Neuronal stem cell (in vitro differentiated cells): ENCODE results near the gene LMO1.
A peak's percentile ranks its signal among the peaks of the same experiment; 100 is the strongest.

ENCODE experiments used
- DNase-seq: peaks from one replicate; pipeline ENCODE4 v3.0.0-alpha.2; 2013; ENCODE audit warnings: low spot score
- H2AFZ ChIP-seq: one replicate; pipeline ENCODE4 v1.6.1; 2013; ENCODE audit warnings: mild to moderate bottlenecking, low read length, inconsistent platforms
- H2AK5ac ChIP-seq: 2 replicates; pipeline ENCODE4 v1.6.1; 2013; ENCODE audit warnings: low read depth, mild to moderate bottlenecking, inconsistent platforms, low read length, moderate library complexity, mixed read lengths
- H2BK120ac ChIP-seq: 2 replicates; pipeline ENCODE4 v1.6.1; 2013; ENCODE audit warnings: low read depth, mild to moderate bottlenecking, inconsistent platforms, low read length, moderate library complexity, mixed read lengths
- H2BK12ac ChIP-seq: one replicate; pipeline ENCODE4 v1.6.1; 2013; ENCODE audit warnings: low read length, inconsistent platforms
- H2BK15ac ChIP-seq: 2 replicates; pipeline ENCODE4 v1.6.1; 2013; ENCODE audit warnings: mild to moderate bottlenecking, low read length, inconsistent platforms, mixed read lengths
- H2BK5ac ChIP-seq: one replicate; pipeline ENCODE4 v1.6.1; 2013; ENCODE audit warnings: inconsistent platforms, mild to moderate bottlenecking, low read length, moderate library complexity
- H3K14ac ChIP-seq: one replicate; pipeline ENCODE4 v1.6.1; 2013; ENCODE audit warnings: low read length, inconsistent platforms
- H3K18ac ChIP-seq: 2 replicates; pipeline ENCODE4 v1.6.1; 2013; ENCODE audit warnings: low read length, inconsistent platforms
- H3K23ac ChIP-seq: 2 replicates; pipeline ENCODE4 v1.6.1; 2013; ENCODE audit warnings: low read depth, mild to moderate bottlenecking, mixed read lengths, low read length, inconsistent platforms; ENCODE audit not compliant: poor library complexity
- H3K27ac ChIP-seq: replicated peaks from 3 replicates; pipeline ENCODE4 v1.5.1; 2013; ENCODE audit warnings: low read length, inconsistent platforms
- H3K27me3 ChIP-seq, 3 experiments: 2 replicates each; pipeline ENCODE4 v1.6.1; 2013; ENCODE audit warnings: low read length in 3 of 3, mild to moderate bottlenecking in 2 of 3, inconsistent platforms in 1 of 3, low read depth in 1 of 3, mixed read lengths in 1 of 3, moderate library complexity in 1 of 3; ENCODE audit not compliant: control insufficient read depth in 3 of 3, insufficient read depth in 3 of 3
- H3K36me3 ChIP-seq, 2 donors: replicated peaks in 1 of 2; 2 replicates each; pipeline ENCODE4 v1.6.1; 2013; ENCODE audit warnings: low read length in 2 of 2; ENCODE audit not compliant: control insufficient read depth in 2 of 2, insufficient read depth in 2 of 2
- H3K4ac ChIP-seq: 2 replicates; pipeline ENCODE4 v1.6.1; 2013; ENCODE audit warnings: inconsistent platforms, mild to moderate bottlenecking, low read length, moderate library complexity
- H3K4me1 ChIP-seq, 2 donors: 1 replicate in 1 of 2; 2 replicates in 1 of 2; pipeline ENCODE4 v1.6.1; 2013; ENCODE audit warnings: low read length in 2 of 2, low read depth in 1 of 2; ENCODE audit not compliant: control insufficient read depth in 2 of 2, insufficient read depth in 1 of 2
- H3K4me2 ChIP-seq: one replicate; pipeline ENCODE4 v1.6.1; 2013; ENCODE audit warnings: mild to moderate bottlenecking, low read length, inconsistent platforms; ENCODE audit not compliant: insufficient read depth, poor library complexity, severe bottlenecking
- H3K4me3 ChIP-seq, 2 donors: 2 replicates each; pipeline ENCODE4 v1.5.1; 2013; ENCODE audit warnings: low read length in 2 of 2, mild to moderate bottlenecking in 2 of 2, inconsistent platforms in 1 of 2, moderate library complexity in 1 of 2
- H3K79me1 ChIP-seq: one replicate; pipeline ENCODE4 v1.6.1; 2013; ENCODE audit warnings: low read depth, mild to moderate bottlenecking, inconsistent platforms, low read length, moderate library complexity
- H3K9ac ChIP-seq: one replicate; pipeline ENCODE4 v1.6.1; 2013; ENCODE audit warnings: mild to moderate bottlenecking, low read depth, low read length, inconsistent platforms; ENCODE audit not compliant: poor library complexity
- H3K9me3 ChIP-seq, 2 donors: replicated peaks in 1 of 2; 2 replicates each; pipeline versions ENCODE3 to v1.6.1; 2013; ENCODE audit warnings: low read length in 2 of 2, mild to moderate bottlenecking in 2 of 2, inconsistent platforms in 1 of 2, low read depth in 1 of 2, mixed read lengths in 1 of 2, moderate library complexity in 1 of 2; ENCODE audit not compliant: control insufficient read depth in 2 of 2, insufficient read depth in 1 of 2
- H4K8ac ChIP-seq: one replicate; pipeline ENCODE4 v1.6.1; 2013; ENCODE audit warnings: low read depth, mild to moderate bottlenecking, inconsistent platforms, low read length, moderate library complexity
- H4K91ac ChIP-seq: one replicate; pipeline ENCODE4 v1.6.1; 2013; ENCODE audit warnings: low read length, low read depth, mild to moderate bottlenecking, inconsistent platforms; ENCODE audit not compliant: poor library complexity
- WGBS, 2 donors: extraction: QIAGEN DNeasy Blood & Tissue Kit; methylation state at CpG; one replicate each; pipeline ENCODE4 v1.1.7; 2013; ENCODE audit warnings: missing lambda C conversion rate in 2 of 2, mixed read lengths in 1 of 2; ENCODE audit not compliant: insufficient read length in 2 of 2, insufficient replicate concordance in 1 of 2; ENCODE audit errors: extremely low coverage in 2 of 2; 5-methylcytosine and 5-hydroxymethylcytosine counted together

The LMO1 gene

GRCh38 chr11:8206251-8207079 lies 57.2 kb downstream of the LMO1 start:
- Histone ChIP-seq H2BK12ac (no peak overlapping the region), H3K14ac (no peak overlapping the region), H3K9me3 (peaks cover 0 to 3% of the 10 kb centered on the region in 2 donors), H3K27ac (peak overlapping the region; percentile 44), H2BK15ac (no peak overlapping the region), H3K27me3 (peaks cover 0 to 14% (median 0%) of the 10 kb centered on the region in 3 experiments), H2AFZ (peak overlapping the region; percentile 78), H2AK5ac (no peak overlapping the region), H3K18ac (peak overlapping the region; percentile 58), H4K91ac (no peak overlapping the region), H3K79me1 (no peaks in the 10 kb centered on the region), H3K4me2 (peak overlapping the region; percentile 26), H3K36me3 (no peaks in the 10 kb centered on the region), H3K4me1 (peaks cover 8 to 20% of the 10 kb centered on the region in 2 donors), H3K23ac (no peak overlapping the region), H2BK5ac (no peak overlapping the region), H3K9ac (no peak overlapping the region), H3K4me3 (no peak overlapping the region), H4K8ac (no peak overlapping the region), H3K4ac (no peak overlapping the region), H2BK120ac (no peak overlapping the region)
- DNase-seq = no peak
- WGBS, 2 donors = no CpG with 5 or more reads among the region's 31 CpGs

DNA sequence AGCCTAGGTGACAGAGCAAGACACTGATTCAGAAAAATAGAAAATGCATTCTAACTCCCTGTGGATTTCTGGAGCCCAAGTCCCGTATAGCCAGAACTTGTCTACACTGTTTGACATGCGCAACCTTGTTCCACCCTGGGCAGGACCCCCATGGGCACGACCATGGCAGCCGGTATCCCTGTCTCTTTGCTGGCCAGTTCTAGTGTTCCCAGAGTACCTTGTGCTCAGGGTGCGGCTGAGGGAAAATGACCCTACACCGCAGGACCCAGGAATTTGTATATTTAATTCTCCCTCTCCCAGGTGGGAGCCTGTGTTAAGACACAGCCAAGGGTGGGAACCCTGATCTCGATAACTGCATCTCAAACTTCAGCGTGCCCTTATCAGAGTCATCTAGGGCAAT lies 58.1 kb downstream of the LMO1 start:
- no peak overlapping the region for H4K8ac ChIP-seq
- no peak overlapping the region for H3K4me2 ChIP-seq
- WGBS, 2 donors = no CpG with 5 or more reads among the region's 8 CpGs

DNA sequence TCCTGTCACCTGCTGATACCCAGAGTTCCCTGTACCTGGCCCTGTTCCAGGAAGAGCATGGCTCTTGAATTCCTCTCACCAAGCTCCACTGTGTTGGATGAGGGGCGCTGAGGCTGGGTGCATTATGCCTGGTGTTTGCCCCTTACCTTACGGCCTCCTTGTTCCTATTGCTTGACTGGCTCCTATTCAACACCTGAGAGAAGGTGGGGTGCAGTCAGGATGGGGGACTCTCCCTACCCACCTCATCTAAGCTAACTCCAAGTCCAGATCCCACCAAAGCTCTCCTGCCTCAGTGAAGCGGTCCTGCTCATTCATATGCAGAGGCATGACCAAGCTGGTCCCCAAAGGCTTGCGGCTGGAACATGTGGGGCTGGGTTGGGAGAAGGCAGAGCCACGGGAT lies 59.1 kb downstream of the LMO1 start:
- Histone ChIP-seq H3K79me1 (no peaks in the 10 kb centered on the region), H3K27me3 (peaks cover 0 to 14% (median 0%) of the 10 kb centered on the region in 3 experiments), H3K4ac (no peak overlapping the region), H2BK15ac (no peak overlapping the region), H2BK120ac (peak overlapping the region; percentile 2), H3K9ac (no peak overlapping the region), H3K18ac (no peak overlapping the region), H2AK5ac (peak overlapping the region; percentile 59), H3K9me3 (peaks cover 0 to 3% of the 10 kb centered on the region in 2 donors), H2BK5ac (no peak overlapping the region), H2AFZ (no peak overlapping the region), H2BK12ac (no peak overlapping the region), H3K14ac (no peak overlapping the region), H3K36me3 (no peaks in the 10 kb centered on the region), H4K91ac (no peak overlapping the region), H3K23ac (no peak overlapping the region), H3K4me3 (peak overlapping the region in 1 of 2 donors; percentile 37), H3K4me2 (no peak overlapping the region), H4K8ac (no peak overlapping the region), H3K27ac (no peak overlapping the region), H3K4me1 (peaks cover 8 to 20% of the 10 kb centered on the region in 2 donors)
- WGBS, 2 donors = no CpG with 5 or more reads among the region's 5 CpGs
- no peak for DNase-seq

More for the DNA sequence above, 58.1 kb downstream of the LMO1 start:
- Histone ChIP-seq H3K27me3 (peaks cover 0 to 14% (median 0%) of the 10 kb centered on the region in 3 experiments), H3K23ac (no peak overlapping the region), H3K4ac (no peak overlapping the region), H4K91ac (no peak overlapping the region), H2BK12ac (no peak overlapping the region), H2AK5ac (no peak overlapping the region), H2BK15ac (no peak overlapping the region), H2AFZ (peak overlapping the region; percentile 78), H3K4me1 (peaks cover 8 to 20% of the 10 kb centered on the region in 2 donors), H3K9ac (no peak overlapping the region), H3K9me3 (peaks cover 0 to 3% of the 10 kb centered on the region in 2 donors), H2BK5ac (no peak overlapping the region), H3K79me1 (no peaks in the 10 kb centered on the region), H3K4me3 (peak overlapping the region in 1 of 2 donors; percentile 45), H3K36me3 (no peaks in the 10 kb centered on the region), H3K18ac (no peak overlapping the region), H2BK120ac (no peak overlapping the region), H3K14ac (no peak overlapping the region), H3K27ac (no peak overlapping the region)
- no peak for DNase-seq

GRCh38 chr11:8204025-8204424 lies 59.7 kb downstream of the LMO1 start:
- Histone ChIP-seq H4K8ac (no peak overlapping the region), H3K14ac (no peak overlapping the region), H3K36me3 (no peaks in the 10 kb centered on the region), H2BK120ac (peak overlapping the region; percentile 2), H3K9me3 (peaks cover 0 to 3% of the 10 kb centered on the region in 2 donors), H3K9ac (no peak overlapping the region), H3K27ac (no peak overlapping the region), H4K91ac (no peak overlapping the region), H3K79me1 (no peaks in the 10 kb centered on the region), H3K4me3 (peak overlapping the region in 1 of 2 donors; percentile 37), H3K4me1 (peaks cover 8 to 20% of the 10 kb centered on the region in 2 donors), H2AK5ac (peak overlapping the region; percentile 59), H2BK5ac (no peak overlapping the region), H3K27me3 (peaks cover 0 to 11% (median 0%) of the 10 kb centered on the region in 3 experiments), H3K23ac (no peak overlapping the region), H2AFZ (no peak overlapping the region), H3K18ac (no peak overlapping the region), H2BK15ac (peak overlapping the region; percentile 2), H3K4ac (no peak overlapping the region), H2BK12ac (no peak overlapping the region), H3K4me2 (no peak overlapping the region)
- DNase-seq = no peak
- WGBS, 2 donors = no CpG with 5 or more reads among the region's 5 CpGs
